ENCODE measurements around the gene AGMO.

Gene AGMO

GRCh38 chr7:15498465-15498864 lies 63.4 kb downstream of the AGMO start:
- no peak for DNase-seq (ENCODE audit: low read depth)

- no peak for DNase-seq (ENCODE audit: low read depth)
These were observed 66.6 kb downstream of the AGMO start for GRCh38 chr7:15495170-15495569.

- no peak for DNase-seq (ENCODE audit: low read depth)
These were observed 67.1 kb downstream of the AGMO start for GRCh38 chr7:15494711-15495110.

- no peak for DNase-seq (ENCODE audit: low read depth)
These were observed 70.5 kb downstream of the AGMO start for GRCh38 chr7:15491361-15491760.

GRCh38 chr7:15490291-15490690 lies 71.5 kb downstream of the AGMO start:
- no peak for DNase-seq (ENCODE audit: low read depth)

- no peak for DNase-seq (ENCODE audit: low read depth)
These were observed 72.0 kb downstream of the AGMO start for GRCh38 chr7:15489861-15490260.

GRCh38 chr7:15489383-15489782 lies 72.4 kb downstream of the AGMO start:
- no peak for DNase-seq (ENCODE audit: low read depth)

- no peak for DNase-seq (ENCODE audit: low read depth)
These were observed 73.4 kb downstream of the AGMO start for GRCh38 chr7:15488401-15488800.

GRCh38 chr7:15487896-15488295 lies 73.9 kb downstream of the AGMO start:
- DNase-seq (ENCODE audit: low read depth) = no peak

- no peak for DNase-seq (ENCODE audit: low read depth)
These were observed 75.8 kb downstream of the AGMO start for GRCh38 chr7:15485998-15486397.

GRCh38 chr7:15485431-15485830 lies 76.4 kb downstream of the AGMO start:
- no peak for DNase-seq (ENCODE audit: low read depth)

- no peak for DNase-seq (ENCODE audit: low read depth)
These were observed 80.7 kb downstream of the AGMO start for GRCh38 chr7:15481132-15481531.

- no peak for DNase-seq (ENCODE audit: low read depth)
These were observed 83.4 kb downstream of the AGMO start for GRCh38 chr7:15478401-15478800.

- DNase-seq (ENCODE audit: low read depth) = no peak
These were observed 85.3 kb downstream of the AGMO start for GRCh38 chr7:15476531-15476918.

- no peak for DNase-seq (ENCODE audit: low read depth)
These were observed 85.8 kb downstream of the AGMO start for GRCh38 chr7:15475808-15476530.

GRCh38 chr7:15471669-15471950 lies 90.2 kb downstream of the AGMO start:
- DNase-seq (ENCODE audit: low read depth) = no peak

- DNase-seq (ENCODE audit: low read depth) = no peak
These were observed 90.8 kb downstream of the AGMO start for GRCh38 chr7:15470825-15471668.

- DNase-seq (ENCODE audit: low read depth) = no peak
These were observed 97.1 kb downstream of the AGMO start for GRCh38 chr7:15464667-15465121.

GRCh38 chr7:15463801-15464666 lies 97.8 kb downstream of the AGMO start:
- no peak for DNase-seq (ENCODE audit: low read depth)

GRCh38 chr7:15462721-15463389 lies 99.0 kb downstream of the AGMO start:
- DNase-seq (ENCODE audit: low read depth) = no peak

- DNase-seq (ENCODE audit: low read depth) = no peak
These were observed 100.2 kb downstream of the AGMO start for GRCh38 chr7:15461576-15461975.

- DNase-seq (ENCODE audit: low read depth) = no peak
These were observed 102.7 kb downstream of the AGMO start for GRCh38 chr7:15459018-15459615.

All from stimulated activated CD8-positive, alpha-beta memory T cell treated with anti-CD3 and anti-CD28 coated beads, Interleukin-15, amount 100 ng/mL, for 1 hour (primary cell).